GM18867 (cell line): ENCODE results near the gene PLXNA2.

Source experiments
- ATAC-seq: cut with Tn5 transposase; IDR thresholded peaks from one replicate; pipeline ENCODE4 v1.9.1; 2021; ENCODE audit warnings: mild to moderate bottlenecking, moderate library complexity; ENCODE audit not compliant: unreplicated experiment

The PLXNA2 gene

DNA sequence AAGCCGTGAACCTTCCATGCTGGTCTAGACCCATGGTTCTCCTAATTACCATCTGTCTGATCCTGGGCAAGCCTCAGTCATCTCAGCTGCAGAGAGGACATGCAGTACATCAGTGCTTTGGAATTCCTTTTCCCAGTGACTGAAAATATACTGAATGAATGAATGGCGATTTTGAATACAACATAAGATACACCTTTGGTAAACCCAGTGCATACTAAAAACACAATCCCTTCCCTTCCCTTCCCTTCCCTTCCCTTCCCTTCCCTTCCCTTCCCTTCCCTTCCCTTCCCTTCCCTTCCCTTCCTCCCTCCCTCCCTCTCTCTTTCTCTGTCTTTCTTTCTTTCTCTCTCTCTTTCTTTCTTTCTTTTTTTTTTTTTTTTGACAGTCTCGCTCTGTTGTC, 21.3 kb upstream of the PLXNA2 start:
- ATAC-seq: no peak

DNA sequence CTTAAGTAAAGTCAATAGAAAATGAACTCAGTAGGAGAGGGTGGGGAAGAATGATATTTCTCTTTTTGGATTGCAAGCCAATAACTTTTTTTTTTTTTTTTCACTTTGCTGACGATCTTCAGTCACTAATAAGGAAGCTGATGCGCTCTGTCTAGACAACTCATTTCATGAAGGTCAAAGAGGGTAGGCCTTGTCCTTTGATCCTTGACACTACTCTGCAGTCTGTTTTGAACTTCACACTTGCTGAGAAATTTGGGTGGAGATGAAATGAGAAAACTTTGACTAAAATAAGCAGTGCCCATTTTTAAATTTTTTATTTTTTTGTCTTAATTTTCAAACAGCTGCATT, 20.9 kb upstream of the PLXNA2 start:
- no peak for ATAC-seq

DNA sequence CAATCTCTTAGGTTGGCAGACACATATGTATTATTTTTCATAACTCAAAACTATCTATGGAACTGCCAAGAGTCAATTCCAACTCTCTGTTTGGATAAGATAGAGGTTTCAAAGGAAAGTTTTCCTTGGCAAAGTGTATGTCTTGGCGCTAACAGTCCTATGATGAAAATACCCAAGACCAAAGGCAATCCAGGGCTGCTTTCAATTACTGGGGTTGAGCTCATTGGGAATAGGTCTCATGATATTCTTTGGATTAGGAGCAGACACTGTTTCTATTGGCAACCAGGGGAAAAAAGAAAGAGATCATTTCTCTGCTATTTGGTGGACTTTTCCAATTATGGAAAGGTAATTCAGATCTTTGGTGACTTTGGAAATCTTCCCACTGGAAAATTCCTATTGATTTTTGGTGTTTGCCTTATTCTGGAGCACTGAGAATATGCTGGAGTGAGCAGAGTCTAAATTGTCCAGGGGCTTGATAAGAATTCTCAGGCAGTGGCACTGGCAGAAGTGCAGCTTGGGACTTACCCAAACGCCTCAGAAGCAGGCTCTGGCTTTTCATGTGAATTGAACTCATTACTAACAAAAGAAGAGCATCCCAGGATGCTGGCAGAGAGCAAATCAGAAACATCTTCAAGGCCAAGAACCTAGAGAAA, 20.4 kb upstream of the PLXNA2 start:
- ATAC-seq: no peak

DNA sequence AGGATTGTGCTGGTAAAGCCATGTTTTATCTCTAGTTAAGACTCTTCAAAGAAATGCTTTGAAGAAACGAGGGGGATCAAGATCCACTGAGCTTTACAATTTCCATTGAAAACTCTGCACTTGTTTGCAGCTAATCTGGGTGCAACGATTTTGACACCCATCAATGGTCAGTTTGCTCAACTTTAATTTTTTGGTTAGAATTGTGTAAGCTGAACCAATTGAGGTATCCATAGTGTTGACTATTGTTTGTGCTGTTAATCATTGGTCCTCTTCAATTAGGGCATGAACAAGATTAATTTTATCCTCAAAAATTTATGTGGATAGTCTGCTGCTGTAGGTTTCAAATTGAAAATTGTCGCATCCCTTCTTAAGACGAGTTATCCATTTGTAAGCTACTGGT, 17.7 kb upstream of the PLXNA2 start:
- no peak for ATAC-seq

DNA sequence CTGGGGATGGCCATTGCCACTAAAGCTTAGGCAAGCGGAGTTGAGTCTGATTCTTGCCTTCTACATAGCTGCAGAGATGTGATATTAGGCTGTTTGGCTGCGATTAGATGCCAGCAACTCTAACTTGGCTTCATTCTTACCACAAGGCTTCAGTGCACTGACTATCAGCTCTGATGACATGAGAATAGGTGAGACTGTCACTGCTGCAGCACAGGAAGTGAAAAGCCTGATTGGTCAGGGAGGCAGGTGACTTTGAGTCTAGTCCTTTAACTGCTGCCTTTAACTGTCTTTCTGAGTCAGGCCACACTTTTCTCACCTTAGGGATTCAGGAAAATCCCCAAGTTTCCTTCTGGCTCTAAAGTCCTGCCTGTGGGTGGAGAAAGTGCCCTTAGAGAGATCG, 14.1 kb upstream of the PLXNA2 start:
- no peak for ATAC-seq

DNA sequence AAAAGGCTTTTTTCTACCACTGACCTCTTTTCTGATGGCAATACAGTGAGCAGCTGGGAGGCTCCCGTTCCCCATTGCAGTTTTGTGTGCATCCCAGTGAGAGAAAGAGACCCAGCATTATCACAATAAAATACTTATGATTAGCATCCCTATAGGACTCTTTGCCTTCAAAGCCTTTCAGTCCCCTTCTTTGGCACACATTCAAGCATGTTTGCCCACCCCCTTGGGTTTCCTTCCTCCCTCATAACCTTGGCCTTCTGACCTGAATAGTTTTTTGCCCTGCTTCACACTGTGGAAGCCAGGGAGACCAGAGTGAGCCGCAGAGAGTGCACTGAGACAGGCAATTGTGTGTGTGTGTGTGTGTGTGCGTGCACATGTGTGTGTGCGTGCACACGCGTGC, 13.2 kb upstream of the PLXNA2 start:
- ATAC-seq: no peak

DNA sequence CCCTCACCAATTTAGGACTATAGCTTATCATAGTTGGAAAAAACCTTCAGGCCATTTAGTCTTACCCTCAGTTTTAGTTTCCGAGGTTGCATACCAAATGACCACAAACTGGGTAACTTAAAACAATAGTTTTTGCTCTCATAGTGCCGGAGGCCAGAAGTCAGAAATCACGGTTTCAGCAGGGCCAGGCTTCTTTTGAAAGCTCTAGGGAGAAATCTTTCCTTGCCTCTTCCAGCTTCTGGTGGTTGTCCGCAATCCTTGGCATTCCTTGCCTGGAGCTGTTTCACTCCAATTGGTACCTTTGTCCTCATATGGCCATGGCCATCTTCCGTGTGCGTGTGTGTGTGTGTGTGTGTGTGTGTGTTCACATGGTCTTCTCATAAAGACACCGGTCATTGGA, 12.4 kb upstream of the PLXNA2 start:
- ATAC-seq: no peak

DNA sequence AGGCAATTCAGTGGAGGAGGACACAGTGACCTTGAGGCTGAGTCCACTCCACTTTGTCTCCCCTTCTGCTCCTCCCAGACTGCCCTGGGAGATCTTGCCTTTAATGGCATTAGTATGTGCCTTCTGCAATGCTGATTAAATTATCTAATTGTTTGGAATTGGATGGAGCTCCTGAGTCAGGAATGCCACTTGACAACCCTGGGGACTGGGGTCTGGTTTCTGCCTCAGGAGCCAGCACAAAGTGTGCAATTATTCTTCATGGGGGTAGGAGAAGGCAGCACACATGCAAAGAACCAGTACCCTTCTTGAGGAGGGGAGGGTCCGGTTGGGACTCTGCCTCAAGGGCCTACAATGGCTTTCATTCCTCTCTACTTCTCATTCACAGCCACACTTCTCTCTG, 11.9 kb upstream of the PLXNA2 start:
- ATAC-seq: no peak

DNA sequence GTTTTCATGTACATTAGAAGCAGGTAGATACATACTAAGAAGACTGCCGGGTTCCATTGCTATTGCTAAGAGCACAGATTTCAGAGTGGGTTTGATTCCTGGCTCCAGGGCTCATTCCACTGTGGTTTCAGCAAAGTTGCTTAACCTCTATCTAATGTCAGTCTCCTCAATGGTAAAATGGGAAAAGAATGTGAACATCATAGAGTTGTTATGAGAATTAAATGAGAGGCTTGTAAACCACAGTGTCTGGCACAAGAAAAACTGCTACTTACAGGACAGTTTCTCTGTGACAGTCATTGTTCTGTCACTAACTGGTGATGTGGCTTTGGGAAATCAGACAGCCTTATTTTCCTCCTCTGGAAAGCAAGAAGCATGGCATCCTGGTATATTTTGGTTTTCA, 10.7 kb upstream of the PLXNA2 start:
- ATAC-seq: no peak

DNA sequence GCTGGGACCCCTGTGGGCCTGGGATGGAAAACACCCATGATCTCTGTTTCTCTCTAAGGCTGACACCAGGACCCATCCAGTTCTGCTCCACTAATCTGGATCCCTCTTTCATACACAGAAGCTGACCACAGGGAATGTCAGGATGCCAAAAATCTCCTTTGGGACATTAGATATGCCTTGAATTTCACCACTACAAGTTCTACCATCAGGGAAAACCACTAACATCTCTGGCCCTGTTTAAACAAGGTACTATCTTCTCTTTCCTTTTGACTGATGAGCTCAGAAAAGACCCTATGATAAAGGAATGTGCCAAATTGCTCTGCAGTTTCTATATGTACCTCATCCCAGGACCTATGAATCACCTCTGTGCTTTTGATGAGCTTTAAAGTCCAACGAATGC, 10.2 kb upstream of the PLXNA2 start:
- ATAC-seq: no peak

DNA sequence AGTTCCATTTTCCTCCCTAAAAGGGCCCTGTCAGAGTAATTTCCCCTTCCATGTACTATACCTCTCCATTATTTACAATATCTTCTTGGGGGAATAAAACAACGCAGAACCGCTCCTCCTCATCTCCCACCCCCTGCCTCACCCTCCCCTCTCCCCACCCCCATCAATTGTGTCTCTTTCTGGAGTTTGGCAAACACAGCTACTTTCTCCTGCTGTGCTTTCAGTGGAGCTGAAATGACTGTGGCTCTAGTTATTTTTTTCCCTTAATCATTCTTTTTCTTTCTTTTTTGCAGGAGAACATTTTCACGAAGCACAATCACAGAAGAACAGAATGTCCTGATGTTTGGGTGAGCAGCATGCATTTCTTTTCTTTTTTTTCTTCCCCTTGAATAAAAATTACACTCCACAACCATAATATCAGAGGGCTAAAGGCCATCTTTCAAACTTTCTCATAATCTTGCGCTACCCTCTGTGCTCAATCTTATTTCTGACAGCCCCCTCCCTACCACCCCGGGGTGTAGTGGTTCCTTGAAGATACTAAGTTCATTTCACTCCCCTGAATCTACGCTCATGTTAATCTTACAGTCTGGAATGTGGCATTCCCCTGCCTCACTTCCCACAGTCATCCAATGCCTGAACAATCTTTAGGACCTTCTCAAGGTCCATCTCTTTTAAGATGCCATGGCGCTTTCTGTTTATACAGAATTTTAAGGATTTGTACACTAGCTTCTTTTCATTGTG, 8.8 kb upstream of the PLXNA2 start:
- no peak for ATAC-seq

DNA sequence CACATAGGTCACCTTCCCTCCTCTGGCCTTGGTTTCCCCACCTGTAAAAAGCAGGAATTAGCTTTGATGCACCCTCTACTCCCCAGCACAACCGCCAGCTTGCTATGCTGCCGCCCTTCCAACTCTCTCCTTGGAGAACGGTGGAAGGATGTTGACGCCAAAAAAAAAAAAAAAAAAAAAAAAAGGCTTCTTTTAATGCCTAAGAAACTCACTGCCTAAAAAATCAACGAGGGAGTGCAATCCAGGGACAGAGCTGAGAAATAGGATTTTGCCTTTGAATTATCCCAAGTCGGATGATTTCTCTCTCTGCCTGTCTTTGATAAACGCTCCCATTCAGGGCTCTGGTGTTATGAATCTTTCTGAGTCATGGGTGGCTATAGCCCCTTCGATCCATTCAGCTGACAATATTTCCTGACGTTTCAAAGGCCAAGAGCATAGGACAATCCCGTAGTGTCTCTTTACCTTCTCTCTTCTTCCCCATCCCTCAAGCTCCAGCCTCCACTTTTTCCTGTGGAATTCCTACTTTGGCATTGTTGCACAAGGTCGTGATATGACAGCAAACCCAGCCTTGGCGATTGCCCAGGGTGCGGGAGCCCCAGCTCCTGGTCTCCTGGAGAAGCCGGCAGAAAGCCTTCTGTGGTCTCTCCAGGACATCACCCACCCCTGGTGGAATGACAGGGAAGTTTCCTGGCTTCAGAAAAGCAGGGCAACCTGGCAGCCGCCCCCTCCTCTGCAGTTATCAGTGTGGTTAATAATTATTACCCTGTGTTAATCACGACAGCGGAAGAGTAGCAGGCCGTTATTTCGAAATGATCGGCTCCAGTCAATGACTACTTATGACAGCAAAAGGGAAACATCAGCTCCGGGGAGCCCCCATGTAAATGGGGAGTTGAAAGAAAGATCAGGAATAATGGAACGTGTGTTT, 8.0 kb upstream of the PLXNA2 start:
- no peak for ATAC-seq

DNA sequence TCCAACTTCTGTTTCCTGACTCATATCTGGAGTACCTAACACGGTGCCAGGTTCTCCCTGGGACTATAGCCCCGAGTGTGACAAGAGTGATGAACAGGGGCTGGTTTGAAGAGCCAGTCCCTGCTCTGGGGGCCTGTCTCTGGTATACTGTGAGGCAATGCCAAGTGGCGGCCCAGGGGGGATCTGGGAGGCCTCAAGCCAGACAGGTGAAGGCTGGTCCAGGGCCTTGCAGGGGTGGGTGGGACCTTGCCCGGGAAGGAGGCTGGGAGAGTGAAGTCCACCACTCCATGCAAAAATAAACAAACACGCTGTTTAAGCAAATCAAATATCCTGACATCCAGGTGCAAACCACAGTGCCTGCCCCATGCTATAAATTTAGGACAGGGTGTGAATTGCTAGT, 6.8 kb upstream of the PLXNA2 start:
- ATAC-seq: no peak

DNA sequence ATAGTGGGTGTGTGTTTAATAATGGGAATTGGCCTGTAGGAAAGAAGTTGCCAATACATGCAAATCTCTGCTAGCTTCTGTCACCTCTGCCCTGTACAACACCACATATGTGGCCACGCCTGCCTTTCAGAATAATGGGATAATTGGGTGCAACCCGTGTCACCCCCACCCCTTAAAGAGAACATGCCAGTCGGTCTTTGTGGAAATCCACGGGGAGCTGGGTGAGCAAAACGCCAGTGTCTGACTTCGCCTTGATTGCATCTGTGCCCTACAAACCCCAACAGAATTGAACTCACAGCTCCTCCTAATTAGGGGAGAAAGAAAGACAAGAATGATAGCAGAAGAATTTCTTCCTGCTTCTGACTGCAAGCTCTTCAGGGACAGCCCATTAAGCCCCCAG, 6.4 kb upstream of the PLXNA2 start:
- ATAC-seq: no peak

DNA sequence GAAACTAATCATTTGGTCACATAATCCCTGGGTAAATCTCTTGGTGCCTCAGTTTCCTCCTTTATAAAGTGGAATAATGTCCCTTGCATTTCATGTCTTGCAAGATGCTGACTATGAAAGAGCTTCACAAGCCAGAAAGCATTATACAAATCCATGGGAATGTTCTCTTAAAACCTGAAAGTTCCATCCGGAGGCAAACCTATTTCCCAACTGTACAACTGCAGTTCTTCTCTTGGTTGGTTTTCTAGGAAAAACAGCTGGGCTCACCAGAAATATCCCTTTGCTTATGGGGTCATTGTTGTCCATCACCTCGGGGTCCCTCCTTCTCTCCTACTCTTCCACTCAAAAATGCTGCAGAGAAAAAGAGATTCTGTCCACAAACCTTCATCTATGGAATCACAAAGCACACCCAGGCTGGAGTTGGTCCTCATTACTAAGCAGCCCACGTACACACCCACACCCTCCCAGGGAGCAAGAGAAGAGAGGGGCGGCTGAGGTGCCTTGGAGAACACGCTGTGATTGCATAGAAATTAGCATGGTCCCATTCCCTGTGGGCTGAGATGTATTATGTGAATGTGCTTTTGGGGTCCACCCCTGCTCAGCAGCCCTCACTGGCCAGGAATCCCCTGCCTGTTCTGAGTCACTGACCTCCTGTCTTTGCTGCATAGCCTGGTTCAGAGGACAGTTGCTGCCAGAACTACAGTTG, 5.0 kb upstream of the PLXNA2 start:
- ATAC-seq: no peak

DNA sequence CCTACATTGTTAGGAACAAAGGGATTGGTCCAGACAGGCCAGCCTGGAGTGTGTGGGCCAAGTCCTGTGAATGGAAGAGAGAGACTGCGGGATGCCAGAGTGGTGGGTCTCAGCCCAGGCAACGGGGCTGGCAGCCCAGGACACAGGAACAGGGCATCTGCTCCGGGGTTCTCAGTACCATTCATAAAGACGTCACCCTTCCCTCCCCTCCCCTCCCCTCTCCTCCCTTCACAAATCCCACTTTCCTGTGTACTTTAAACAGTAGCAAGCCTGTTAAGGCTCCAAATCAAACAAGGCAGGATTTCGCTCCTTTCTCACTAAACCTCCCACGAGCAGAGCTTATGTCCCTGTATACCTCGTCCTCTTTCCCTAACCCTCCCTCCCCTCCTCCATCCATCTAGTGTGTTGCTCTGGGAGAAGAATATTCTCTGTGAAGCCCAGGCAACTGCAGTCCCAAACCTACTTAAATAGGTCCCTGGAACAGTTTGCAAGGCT, 4.2 kb upstream of the PLXNA2 start:
- ATAC-seq: no peak

DNA sequence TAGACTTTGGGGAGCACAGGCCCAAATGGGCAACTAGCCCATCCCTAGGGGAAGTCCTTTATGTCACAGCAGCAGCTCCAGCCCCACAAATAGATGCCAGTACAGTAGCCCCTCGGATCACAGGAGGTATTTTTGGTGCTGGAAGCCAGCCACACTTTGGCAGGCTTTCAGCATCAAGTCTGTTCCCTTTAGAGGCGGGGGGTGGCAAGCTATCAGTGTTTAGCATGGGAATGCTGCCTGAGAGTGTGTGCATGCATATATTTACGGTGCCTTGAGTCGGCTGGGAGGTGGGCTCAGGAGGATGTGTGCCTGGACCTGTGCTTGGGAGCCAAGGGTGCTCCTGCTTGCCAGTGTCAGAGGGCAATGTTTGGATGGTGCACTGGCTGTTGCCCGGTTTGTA, 3.5 kb upstream of the PLXNA2 start:
- no peak for ATAC-seq

DNA sequence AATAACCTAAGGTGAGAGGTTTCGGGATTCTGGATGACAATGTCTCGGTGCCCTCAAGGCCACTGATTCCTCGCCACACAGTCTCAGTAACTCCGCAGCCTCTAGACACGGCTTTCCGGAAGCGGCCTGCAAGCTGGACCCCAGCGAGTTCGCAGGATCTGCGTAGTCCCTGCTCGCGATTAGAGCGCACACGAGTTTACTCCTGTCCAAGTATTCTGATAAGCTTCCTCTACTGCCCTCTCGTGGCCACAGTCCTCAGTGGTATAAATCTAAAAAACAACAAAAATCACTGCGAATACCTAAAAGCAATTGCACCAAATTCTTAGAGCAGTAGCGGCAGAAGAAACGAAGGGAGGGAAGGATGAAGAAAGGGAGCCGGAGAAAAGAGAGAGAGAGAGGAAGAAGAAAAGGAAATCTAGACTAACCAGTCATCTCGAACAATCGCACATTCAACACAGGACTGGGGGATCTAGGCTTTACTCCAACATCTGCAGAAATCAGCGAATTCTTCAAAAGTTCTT, 1.1 kb upstream of the PLXNA2 start:
- peak; percentile 83 for ATAC-seq

DNA sequence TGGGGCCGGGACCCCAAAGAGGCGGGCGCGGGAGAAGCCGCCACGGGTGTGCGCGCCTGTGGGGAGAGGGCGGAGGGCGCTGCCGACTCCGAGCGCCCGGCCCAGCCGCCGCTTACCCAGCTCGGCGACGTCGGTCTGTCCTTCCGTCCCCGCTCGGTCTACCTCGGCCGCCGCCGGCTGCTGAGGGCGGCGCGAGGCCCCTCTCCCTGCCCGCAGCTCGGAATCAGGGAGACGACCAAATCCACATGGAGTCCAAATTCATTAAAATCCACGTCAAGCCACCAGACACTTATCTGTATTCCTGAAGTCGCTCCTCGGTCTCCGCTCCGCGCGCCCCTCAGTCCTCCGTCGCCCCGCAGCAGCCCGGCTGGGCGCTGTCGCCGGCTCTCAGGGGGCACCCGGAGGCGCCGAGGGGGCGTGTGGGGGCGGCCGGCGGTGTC, 637 bp downstream of the PLXNA2 start:
- no peak for ATAC-seq

DNA sequence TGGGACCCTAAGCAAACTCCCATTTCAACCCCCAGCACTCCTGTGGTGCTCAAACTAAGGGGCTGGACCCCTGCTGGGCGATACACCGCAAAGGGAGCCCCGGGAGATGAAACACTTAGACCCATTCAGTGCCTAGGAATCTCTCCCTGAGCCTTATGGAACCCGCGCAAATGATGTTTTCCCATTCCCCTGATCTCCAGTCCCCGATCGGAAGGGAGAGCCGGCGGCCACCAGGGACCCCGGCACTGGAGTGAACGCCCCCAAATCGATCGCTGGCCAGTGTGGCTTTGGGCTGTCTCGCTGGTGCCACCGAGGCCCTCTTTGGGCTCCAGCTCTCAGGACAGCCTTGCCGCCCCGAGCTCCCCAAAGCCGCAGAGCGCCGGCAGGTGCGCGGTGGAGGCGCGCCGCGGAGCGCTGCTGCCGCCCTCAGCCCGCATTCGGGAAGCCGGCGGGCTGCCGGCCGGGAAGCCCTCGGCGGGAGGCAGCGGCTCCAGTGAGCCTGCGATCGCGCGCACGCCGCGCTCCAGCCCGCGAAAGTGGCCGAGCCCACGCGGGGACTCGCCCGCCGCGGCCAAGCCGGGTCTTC, 1.1 kb downstream of the PLXNA2 start:
- no peak for ATAC-seq
